GM12878 (cell line): ENCODE data around the gene PTGFRN. TPM values are rescaled to one million over a fixed set of nuclear protein-coding genes. Genes with fewer than 3 reads are reported as not detected.

ENCODE experiments used
- CBFB ChIP-seq: IDR thresholded peaks from 2 replicates; pipeline ENCODE4 v1.6.1; 2016; ENCODE audit warnings: antibody characterized with exemption, low read depth
- CEBPB ChIP-seq, 2 experiments: fragments of 150-350 bp in 1 of 2; IDR thresholded peaks; 2 replicates each; pipeline ENCODE4 v1.6.1; 2012 to 2014; ENCODE audit warnings: low read depth in 2 of 2, low read length in 2 of 2, borderline replicate concordance in 1 of 2, inconsistent platforms in 1 of 2
- CHD1 ChIP-seq: IDR thresholded peaks from 2 replicates; pipeline ENCODE4 v1.6.1; 2012; ENCODE audit warnings: low read depth, low read length, improper control_type of control experiment
- DPF2 ChIP-seq: fragments of 450-650 bp; IDR thresholded peaks from 2 replicates; pipeline ENCODE4 v1.6.1; 2017; ENCODE audit warnings: mild to moderate bottlenecking
- E2F8 ChIP-seq: fragments of 450-650 bp; IDR thresholded peaks from 2 replicates; pipeline ENCODE4 v1.6.1; 2018; ENCODE audit warnings: mild to moderate bottlenecking, low read depth, moderate library complexity; ENCODE audit not compliant: partially characterized antibody
- ETV6 ChIP-seq, 2 experiments: fragments of 450-650 bp in 1 of 2; IDR thresholded peaks in 1 of 2; conservative IDR thresholded peaks in 1 of 2; 2 replicates each; pipeline ENCODE4 v1.6.1; 2014; ENCODE audit warnings: antibody characterized with exemption in 1 of 2, borderline replicate concordance in 1 of 2, low read depth in 1 of 2, mild to moderate bottlenecking in 1 of 2, moderate library complexity in 1 of 2
- EZH2 ChIP-seq: IDR thresholded peaks from 2 replicates; pipeline ENCODE4 v1.6.1; 2012; ENCODE audit warnings: low read depth, mild to moderate bottlenecking, control low read depth, inconsistent platforms, low read length, borderline replicate concordance; ENCODE audit not compliant: control insufficient read depth
- HDGF ChIP-seq: fragments of 450-650 bp; IDR thresholded peaks from 2 replicates; pipeline ENCODE4 v1.6.1; 2016; ENCODE audit warnings: antibody characterized with exemption
- IKZF2 ChIP-seq, 2 experiments: fragments of 450-650 bp; IDR thresholded peaks; 2 replicates each; pipeline ENCODE4 v1.6.1; 2017; ENCODE audit warnings: mild to moderate bottlenecking in 2 of 2, moderate library complexity in 2 of 2
- KLF5 ChIP-seq: fragments of 450-650 bp; IDR thresholded peaks from 2 replicates; pipeline ENCODE4 v1.6.1; 2014; ENCODE audit warnings: mild to moderate bottlenecking; ENCODE audit not compliant: partially characterized antibody
- NBN ChIP-seq: fragments of 450-650 bp; IDR thresholded peaks from 2 replicates; pipeline ENCODE4 v1.6.1; 2016
- NRF1 ChIP-seq: conservative IDR thresholded peaks from 2 replicates; pipeline ENCODE4 v1.6.1; 2011; ENCODE audit warnings: mild to moderate bottlenecking, low read depth, low read length, improper control_type of control experiment
- PBX3 ChIP-seq: IDR thresholded peaks from 2 replicates; pipeline ENCODE4 v1.6.1; 2011; ENCODE audit warnings: mild to moderate bottlenecking, low read depth, low read length, moderate library complexity; ENCODE audit not compliant: insufficient replicate concordance
- PML ChIP-seq: IDR thresholded peaks from 2 replicates; pipeline ENCODE4 v1.6.1; 2012; ENCODE audit warnings: low read length, inconsistent platforms
- POLR2A ChIP-seq: IDR thresholded peaks from 2 replicates; pipeline ENCODE4 v1.6.1; 2011; ENCODE audit warnings: low read depth, mild to moderate bottlenecking, low read length
- RUNX3 ChIP-seq: IDR thresholded peaks from 2 replicates; pipeline ENCODE4 v1.6.1; 2012; ENCODE audit warnings: low read length, inconsistent platforms
- SUPT20H ChIP-seq: IDR thresholded peaks from 2 replicates; pipeline ENCODE4 v1.6.1; 2011; ENCODE audit warnings: low read depth, mild to moderate bottlenecking, low read length, moderate library complexity, borderline replicate concordance; ENCODE audit not compliant: control insufficient read depth
- TAF1 ChIP-seq: IDR thresholded peaks from 2 replicates; pipeline ENCODE4 v1.6.1; 2011; ENCODE audit warnings: mild to moderate bottlenecking, low read depth, low read length, borderline replicate concordance
- polyA plus RNA-seq, 11 experiments: library from polyadenylated mRNA; depleted of rRNA in 4 of 11; unstranded in 6 of 11; stranded (reverse) in 5 of 11; fragments of >200 nt; fragmentation: Nextera tagmentation in 4 of 11; fragmentation: Illumina TruSeq in 1 of 11; extraction: Ambion mirVana in 4 of 11; extraction: Trizol in 1 of 11; gene quantifications; 1 replicate in 1 of 11; 2 replicates in 10 of 11; pipeline versions ENCODE4 v1.2.1 to v1.2.3, GENCODE V29; 2011 to 2016; ENCODE audit warnings: inconsistent platforms in 2 of 11, missing spikeins in 2 of 11, low read depth in 1 of 11
- total RNA-seq, 4 experiments: library from RNA; depleted of rRNA in 3 of 4; stranded (reverse); fragments of >200 nt in 3 of 4; fragmentation: Illumina TruSeq in 1 of 4; extraction: Trizol in 1 of 4; gene quantifications; 2 replicates each; pipeline versions ENCODE4 v1.2.1 to v1.2.3, GENCODE V29; 2013 to 2021
- TF ChIP-seq, protein P1 (sequence below): fragments of 450-650 bp; IDR thresholded peaks from 2 replicates; pipeline ENCODE4 v1.6.1; 2017; ENCODE audit warnings: mild to moderate bottlenecking, low read depth, inconsistent platforms; ENCODE audit not compliant: poor library complexity, severe bottlenecking
- TF ChIP-seq, protein P2 (sequence below): fragments of 450-650 bp; IDR thresholded peaks from 2 replicates; pipeline ENCODE4 v1.6.1; 2016; ENCODE audit warnings: mild to moderate bottlenecking
- TF ChIP-seq, protein P3 (sequence below): IDR thresholded peaks from 2 replicates; pipeline ENCODE4 v1.6.1; 2012; ENCODE audit warnings: low read depth, low read length, improper control_type of control experiment

The PTGFRN gene
- total and polyA plus RNA-seq, 10 of the 15 experiments (the other 5 are each of a cell fraction or from before 2014, with no cell fraction given), result 2.7 to 8.3 (median 5.1) TPM

DNA sequence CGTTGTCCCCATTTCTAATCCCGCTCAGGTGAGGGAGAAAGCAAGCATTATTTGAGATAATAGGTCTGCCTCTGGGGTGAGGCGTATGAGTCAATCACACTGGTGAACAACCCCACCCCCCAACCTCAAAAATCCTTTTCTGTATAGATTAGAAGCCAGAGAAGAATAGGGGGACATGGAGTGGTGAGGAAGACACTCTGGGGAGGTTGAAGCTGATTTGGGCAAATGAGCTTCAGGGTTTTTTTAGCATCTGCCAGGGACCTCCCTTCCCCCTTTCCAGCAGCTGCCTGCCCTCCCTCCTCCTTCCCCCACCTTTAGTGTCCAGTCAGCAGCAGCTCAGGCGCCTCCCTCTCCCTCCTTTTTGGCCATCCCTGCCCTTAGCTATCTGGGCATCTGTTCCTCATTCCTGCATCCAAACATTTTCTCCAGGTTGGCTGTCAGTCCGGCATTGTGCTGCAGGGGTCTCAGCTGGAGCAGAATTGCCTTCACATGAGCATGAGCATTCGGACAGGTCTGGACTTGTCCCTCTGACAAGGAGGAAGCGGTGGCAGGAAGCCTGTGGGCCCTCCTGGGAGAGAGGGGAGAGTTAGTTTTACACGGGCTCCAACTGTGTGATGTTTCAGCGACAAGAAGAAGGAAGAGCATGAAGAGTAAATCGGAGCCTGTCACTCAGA lies 30.8 kb upstream of the PTGFRN start (continued):
- TF ChIP-seq, protein P1, sequence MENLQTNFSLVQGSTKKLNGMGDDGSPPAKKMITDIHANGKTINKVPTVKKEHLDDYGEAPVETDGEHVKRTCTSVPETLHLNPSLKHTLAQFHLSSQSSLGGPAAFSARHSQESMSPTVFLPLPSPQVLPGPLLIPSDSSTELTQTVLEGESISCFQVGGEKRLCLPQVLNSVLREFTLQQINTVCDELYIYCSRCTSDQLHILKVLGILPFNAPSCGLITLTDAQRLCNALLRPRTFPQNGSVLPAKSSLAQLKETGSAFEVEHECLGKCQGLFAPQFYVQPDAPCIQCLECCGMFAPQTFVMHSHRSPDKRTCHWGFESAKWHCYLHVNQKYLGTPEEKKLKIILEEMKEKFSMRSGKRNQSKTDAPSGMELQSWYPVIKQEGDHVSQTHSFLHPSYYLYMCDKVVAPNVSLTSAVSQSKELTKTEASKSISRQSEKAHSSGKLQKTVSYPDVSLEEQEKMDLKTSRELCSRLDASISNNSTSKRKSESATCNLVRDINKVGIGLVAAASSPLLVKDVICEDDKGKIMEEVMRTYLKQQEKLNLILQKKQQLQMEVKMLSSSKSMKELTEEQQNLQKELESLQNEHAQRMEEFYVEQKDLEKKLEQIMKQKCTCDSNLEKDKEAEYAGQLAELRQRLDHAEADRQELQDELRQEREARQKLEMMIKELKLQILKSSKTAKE, result peak; percentile 84
- TF ChIP-seq CBFB (no peak), RUNX3 (0 out of 2 replicates have a peak, but pooled peaks have one; percentile 41), PML (no peak), HDGF (peak; percentile 73; the same call in 1 of the 2 replicates), E2F8 (no peak), NRF1 (no peak), EZH2 (no peak), DPF2 (0 out of 2 replicates have a peak, but pooled peaks have one; percentile 31), ETV6 (conservative IDR thresholded peaks at IDR 0.05 in 1 of 2, IDR thresholded peaks at IDR 0.05 in 1 of 2; ENCODE audit: borderline replicate concordance in 1 of 2, low read depth in 1 of 2) (0 out of 4 replicates have a peak, but pooled peaks of 1 of the 2 experiments have one; percentile 45), PBX3 (peak; percentile 69), POLR2A (peak; percentile 49; the same call in 1 of the 2 replicates), CHD1 (peak; percentile 87; the same call in 1 of the 2 replicates), KLF5 (no peak), SUPT20H (no peak), TAF1 (no peak), CEBPB (IDR thresholded peaks at IDR 0.05; ENCODE audit: borderline replicate concordance in 1 of 2, low read depth in 2 of 2, low read length in 2 of 2) (no peak), IKZF2 (IDR thresholded peaks at IDR 0.05) (peak; percentile 76 to 85), NBN (peak; percentile 76; the same call in 1 of the 2 replicates)
- TF ChIP-seq, protein P2, sequence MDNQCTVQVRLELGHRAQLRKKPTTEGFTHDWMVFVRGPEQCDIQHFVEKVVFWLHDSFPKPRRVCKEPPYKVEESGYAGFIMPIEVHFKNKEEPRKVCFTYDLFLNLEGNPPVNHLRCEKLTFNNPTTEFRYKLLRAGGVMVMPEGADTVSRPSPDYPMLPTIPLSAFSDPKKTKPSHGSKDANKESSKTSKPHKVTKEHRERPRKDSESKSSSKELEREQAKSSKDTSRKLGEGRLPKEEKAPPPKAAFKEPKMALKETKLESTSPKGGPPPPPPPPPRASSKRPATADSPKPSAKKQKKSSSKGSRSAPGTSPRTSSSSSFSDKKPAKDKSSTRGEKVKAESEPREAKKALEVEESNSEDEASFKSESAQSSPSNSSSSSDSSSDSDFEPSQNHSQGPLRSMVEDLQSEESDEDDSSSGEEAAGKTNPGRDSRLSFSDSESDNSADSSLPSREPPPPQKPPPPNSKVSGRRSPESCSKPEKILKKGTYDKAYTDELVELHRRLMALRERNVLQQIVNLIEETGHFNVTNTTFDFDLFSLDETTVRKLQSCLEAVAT, result no peak
- TF ChIP-seq, protein P3, sequence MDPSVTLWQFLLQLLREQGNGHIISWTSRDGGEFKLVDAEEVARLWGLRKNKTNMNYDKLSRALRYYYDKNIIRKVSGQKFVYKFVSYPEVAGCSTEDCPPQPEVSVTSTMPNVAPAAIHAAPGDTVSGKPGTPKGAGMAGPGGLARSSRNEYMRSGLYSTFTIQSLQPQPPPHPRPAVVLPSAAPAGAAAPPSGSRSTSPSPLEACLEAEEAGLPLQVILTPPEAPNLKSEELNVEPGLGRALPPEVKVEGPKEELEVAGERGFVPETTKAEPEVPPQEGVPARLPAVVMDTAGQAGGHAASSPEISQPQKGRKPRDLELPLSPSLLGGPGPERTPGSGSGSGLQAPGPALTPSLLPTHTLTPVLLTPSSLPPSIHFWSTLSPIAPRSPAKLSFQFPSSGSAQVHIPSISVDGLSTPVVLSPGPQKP, result no peak
